Ishikawa (cell line): Measurements from ENCODE around the gene SUMO4.

Source experiments
- CREB1 ChIP-seq: IDR thresholded peaks from 2 replicates; pipeline ENCODE4 v1.6.1; 2012; ENCODE audit warnings: low read depth
- EGR1 ChIP-seq: IDR thresholded peaks from 2 replicates; pipeline ENCODE4 v1.6.1; 2012
- EP300 ChIP-seq: IDR thresholded peaks from 2 replicates; pipeline ENCODE4 v1.6.1; 2012; ENCODE audit warnings: borderline replicate concordance
- FOXM1 ChIP-seq: IDR thresholded peaks from 2 replicates; pipeline ENCODE4 v1.6.1; 2012; ENCODE audit warnings: low read depth, borderline replicate concordance
- MAX ChIP-seq: IDR thresholded peaks from 2 replicates; pipeline ENCODE4 v1.6.1; 2012
- REST ChIP-seq: IDR thresholded peaks from 2 replicates; pipeline ENCODE4 v1.6.1; 2012; ENCODE audit warnings: low read depth, mild to moderate bottlenecking
- TAF1 ChIP-seq: IDR thresholded peaks from 2 replicates; pipeline ENCODE4 v1.6.1; 2012; ENCODE audit warnings: low read depth, mild to moderate bottlenecking

DNA sequence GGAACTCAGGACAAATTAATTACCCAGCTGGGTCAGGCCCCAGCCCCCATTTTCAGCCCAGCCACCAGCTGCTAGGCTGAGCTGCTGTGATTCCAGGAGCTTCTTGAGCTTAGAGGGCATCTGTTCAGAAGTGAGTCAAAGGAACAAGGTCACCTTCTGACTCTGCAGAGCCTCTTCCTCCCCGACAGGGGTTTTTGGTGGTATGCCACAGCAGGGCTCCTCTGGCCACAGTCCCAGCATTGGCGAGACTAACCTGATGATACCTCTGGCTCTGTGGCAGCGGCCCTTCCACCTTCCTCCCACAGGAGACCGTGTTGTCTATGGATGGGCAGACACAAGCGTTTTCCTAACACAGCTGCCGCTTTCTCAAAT, 45.0 kb downstream of the SUMO4 start:
- TF ChIP-seq EP300 (no peak), EGR1 (no peak), FOXM1 (no peak), TAF1 (no peak), CREB1 (no peak), MAX (no peak), REST (no peak)
